ENCODE measurements around the gene CHMP2A. TPM values are rescaled to one million over a fixed set of nuclear protein-coding genes. Genes with fewer than 3 reads are reported as not detected.

The CHMP2A gene
- 60.3 and 83.4 TPM in 2 replicates for total RNA-seq

DNA sequence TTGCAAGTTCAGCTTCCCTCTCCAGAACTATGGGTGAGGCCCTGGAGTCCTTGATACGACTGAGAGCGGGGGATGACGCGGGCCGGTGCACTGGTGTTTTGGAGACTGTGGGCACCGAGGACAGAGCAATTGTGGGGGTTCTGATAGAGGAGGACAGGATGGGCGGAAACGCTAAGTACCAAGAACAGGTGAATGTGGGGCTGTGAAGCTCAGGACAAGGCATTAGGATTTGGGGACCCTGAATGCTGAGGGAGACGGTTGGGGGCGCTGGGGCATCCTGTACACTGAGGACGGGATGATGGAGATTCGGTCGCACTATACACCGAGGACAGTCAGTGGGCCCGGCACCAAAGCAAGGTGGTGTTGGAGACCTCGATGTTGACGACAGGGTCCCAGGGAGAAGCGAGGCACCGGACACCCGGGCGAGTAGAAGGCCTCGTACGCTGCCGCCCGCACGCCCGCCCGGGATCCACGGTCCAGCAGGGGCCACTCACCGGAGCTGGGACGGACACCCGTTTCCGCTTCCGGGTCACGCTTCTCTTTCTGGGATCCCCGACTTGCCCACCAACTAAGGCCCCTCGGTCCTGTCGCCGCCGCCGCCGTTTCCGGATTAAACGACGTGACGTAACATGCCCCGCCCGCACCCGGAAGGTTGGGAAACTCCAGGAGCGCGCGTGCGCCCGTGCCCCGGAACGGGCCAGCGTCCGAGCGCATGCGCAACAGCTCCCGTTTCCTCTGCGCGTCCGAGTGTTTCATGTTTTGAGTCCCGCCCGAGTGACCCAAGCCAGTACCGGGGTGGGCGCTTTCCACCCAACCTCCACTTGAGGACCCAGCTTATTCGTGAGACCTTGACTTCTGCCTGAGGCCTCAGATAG is at the start of gene CHMP2A:
CHMP2A (minus strand) TSS at position 612 of the 875 bp plus-strand sequence. CDS start 893 bp downstream, outside the sequence.

DNA sequence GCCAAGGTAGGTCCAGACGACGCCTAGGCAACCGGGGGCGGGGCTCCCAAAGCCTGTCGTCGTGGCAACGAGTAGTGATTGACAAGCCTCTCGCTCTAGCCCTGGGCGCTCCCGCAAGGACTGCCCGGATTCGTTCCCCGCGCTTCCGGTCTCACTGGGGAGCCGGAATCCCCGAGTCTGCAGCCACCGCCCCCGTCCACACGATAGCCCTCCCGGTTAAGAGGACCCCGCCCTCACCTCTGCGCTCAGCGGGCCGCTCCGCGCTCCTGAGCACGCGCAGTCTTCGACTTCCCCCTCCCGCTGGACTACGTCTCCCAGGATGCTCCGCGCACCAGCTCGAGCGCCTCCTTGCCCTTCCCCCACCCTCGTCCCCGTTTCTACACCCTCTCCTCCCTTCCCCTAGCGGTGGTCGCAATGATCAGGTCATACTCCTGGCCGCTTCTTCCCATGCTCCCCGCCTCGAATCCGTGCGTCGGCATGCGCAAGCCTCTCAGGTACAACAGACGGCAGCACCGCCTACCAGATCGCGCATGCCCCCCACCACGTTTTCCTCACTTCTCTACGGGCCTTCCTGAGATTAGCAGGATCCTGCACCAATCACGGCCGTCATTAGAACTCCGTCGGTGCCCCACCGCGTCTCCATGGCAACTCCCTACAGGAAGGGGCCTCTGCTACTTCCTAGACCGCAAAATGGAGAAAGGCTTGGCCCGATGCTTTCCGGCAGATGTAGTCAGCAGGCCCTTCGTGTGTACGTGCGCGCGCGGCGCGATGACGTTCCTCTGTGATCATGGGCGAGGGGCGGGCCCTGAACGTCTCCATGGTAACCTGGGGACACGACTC is 18.1 kb upstream of the CHMP2A start, which contains the start of gene MZF1:
MZF1 (minus strand) TSS at position 518 of the 840 bp plus-strand sequence. CDS start 1,946 bp downstream, outside the sequence.

DNA sequence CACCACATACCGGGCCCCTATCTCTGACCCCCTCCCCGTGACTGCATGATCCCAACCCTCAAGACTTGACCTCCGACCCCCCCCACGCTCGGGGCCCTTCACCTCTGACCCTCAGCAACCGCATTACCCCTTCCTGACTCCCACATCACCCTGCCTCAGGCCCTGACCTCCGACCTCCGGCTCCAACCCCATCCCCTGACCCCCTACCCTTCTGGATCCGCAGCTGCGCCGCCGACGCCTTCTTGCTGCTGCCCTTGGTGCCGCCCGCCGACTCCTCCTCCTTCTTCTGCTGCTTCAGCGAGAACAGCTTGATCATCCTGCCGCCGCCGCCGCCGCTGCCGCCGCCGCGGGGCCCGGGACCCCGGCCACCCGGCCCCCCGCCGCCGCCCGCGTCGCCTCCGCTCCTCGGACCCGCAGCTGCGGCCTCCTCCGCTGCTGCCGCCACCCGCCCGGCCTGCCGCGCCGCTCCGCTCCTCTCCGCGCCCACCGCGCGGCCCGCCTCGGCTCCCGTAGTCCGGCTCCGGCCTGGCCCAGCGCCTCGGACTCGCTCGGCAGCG is 3.2 kb upstream of the CHMP2A start, which contains the start of gene UBE2M:
UBE2M (minus strand) TSS at position 546 of the 557 bp plus-strand sequence; CDS start at position 316, 230 bp downstream.

DNA sequence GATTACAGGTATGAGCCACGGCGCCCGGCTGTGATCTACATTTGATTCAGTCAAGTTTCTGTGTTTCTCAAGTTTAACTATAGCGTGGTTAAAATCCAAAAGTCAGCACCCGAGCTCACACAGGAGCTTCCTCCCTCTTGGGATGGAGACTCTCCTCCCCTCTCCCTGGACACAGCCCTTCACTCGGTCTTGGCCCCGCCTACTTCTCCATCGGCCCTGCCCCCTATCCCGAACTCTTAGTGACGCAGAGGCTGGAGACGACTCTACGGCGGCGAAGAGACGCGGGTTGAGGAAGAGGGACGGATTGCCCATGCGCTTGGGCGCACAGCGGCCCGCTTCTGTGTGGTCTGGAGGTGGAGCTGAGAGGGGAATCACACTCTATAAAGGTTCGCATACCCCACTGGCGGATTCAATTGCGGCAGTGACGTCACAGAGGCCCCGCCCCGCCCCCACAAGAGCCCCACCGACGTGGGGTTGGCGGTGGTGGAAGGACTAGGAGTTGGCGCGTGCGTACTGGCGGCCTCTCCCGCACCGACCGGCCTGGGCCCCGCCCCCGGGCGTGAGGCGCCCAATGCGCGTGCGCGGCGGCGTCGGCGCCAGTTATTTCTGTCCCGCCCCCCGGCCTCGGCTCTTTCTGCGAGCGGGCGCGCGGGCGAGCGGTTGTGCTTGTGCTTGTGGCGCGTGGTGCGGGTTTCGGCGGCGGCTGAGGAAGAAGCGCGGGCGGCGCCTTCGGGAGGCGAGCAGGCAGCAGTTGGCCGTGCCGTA is 10.9 kb downstream of the CHMP2A start, which contains the start of gene TRIM28:
TRIM28 (plus strand) TSS at position 239 of the 765 bp plus-strand sequence. CDS start 694 bp downstream, outside the sequence.

DNA sequence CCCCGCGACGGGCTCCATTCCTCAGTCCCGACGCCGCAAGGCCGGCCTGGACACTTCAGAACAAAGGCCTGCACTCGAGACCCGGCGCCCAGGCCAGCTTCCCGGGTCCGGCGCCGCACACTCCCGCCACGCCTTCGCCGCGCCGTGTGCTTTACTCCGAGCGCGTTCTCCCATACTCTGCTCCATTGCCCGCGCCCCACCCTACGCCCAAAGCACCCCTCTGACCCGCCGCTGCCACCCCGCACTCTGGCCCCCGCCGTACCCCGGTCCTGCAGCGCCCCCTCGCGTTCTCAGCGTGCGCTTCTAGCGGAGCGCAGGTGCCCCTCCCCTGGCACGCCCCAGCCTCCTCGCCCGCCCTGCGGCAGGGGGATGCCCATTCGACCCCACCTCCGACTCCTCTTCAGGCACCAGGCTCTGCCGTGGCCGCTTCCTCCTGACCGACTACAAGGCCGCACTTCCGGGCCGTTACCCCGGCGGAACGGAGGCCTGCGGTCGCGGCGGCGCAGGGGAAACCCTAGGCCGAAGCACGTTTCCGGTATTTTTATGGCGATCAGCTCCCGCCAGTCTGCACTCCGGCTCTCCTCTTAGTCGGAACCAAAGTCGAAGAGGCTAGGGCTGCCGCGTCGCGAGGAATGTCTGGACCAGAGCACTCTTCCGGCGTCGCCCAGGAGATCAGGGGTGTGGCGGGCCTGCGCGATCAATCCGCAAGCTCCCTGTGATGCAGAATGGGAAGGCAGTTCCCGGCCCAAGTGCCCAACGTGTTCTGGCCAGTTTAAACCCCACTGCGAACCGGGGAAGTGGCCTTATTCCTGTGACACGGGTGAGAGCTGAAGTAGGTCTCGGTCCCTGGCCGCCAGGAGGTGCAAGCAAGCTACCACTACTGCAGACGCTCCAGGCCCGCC is 35.3 kb downstream of the CHMP2A start, which contains the start of gene ZBTB45:
ZBTB45 (minus strand) TSS at position 456 of the 902 bp plus-strand sequence. CDS start 2,137 bp downstream, outside the sequence.

DNA sequence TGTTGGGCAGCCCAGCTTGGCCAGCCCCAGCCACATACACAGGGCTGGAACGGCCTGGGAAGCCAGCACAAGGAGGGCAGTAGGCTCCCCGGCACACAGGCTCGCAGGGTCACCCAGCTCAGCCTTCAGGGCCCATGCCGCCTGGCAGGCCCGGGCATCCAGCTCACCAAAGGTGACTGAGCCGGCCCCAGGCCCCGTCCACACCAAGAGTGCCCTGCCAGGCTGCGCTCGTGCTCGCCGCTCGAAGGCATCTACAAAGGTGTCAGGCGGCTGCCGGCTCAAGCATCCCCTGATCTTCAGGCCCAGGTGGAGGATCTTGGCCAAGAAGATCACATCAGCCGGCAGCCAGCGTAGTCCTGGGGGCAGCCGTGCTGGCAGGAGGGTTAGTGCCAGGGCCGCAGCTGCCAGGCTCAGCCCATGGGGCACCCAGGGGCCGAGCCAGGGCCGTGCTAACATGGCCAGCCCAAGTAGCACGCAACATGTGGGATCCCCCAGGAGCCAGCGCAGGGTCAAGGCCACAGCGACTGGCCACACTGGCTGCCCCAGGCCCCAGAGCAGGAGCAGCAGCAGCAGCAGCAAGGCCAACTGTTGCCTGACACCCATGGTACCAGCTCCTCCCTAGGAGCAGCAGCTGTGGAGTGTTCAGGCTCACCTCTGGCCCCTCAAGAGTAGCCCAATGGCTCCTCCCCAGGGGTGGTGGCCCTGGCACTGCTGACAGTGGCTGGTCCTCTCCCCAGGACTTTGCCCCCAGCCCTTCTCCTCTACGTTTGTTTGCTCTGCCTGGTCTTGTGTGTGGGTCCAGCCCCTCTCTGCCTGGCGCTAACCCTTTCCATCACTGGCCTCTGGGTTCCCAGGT is 43.3 kb downstream of the CHMP2A start, which contains the start of gene SLC27A5:
SLC27A5 (minus strand) TSS at position 640 of the 856 bp plus-strand sequence; CDS start at position 603, 37 bp downstream.

Small RNA genes within 50 kb of the gene (small RNA-seq; reads per million reads assigned to genes)
- gene MIR6807 (1.1 reads per million, percentile 21 among the genes with 10 or more reads in this experiment), gene RN7SL525P (not detected)

Other genes with a start within 250 kb of the CHMP2A start
- gene ERVK3-1, start 249.7 kb downstream of the CHMP2A start, total RNA-seq = 27.4 and 28.0 TPM in 2 replicates
- 2.9 and 3.2 TPM in 2 replicates for gene ZSCAN22, start 228.1 kb downstream of the CHMP2A start, total RNA-seq
- 1.0 and 3.6 TPM in 2 replicates for gene A1BG, start 201.6 kb downstream of the CHMP2A start, total RNA-seq
- 0.36 and 0.40 TPM in 2 replicates for gene ZNF497, start 192.4 kb downstream of the CHMP2A start, total RNA-seq
- gene ZNF837, start 174.1 kb downstream of the CHMP2A start, total RNA-seq = 0.57 and 1.2 TPM in 2 replicates
- gene RPS5, start 167.8 kb downstream of the CHMP2A start, total RNA-seq = 1,068 and 1,110 TPM in 2 replicates
- 0.14 and 0.27 TPM in 2 replicates for gene RNF225, start 159.4 kb downstream of the CHMP2A start, total RNA-seq
- gene ZNF584, start 146.5 kb downstream of the CHMP2A start, total RNA-seq = 10.0 and 14.0 TPM in 2 replicates
- gene ZNF132, start 115.0 kb downstream of the CHMP2A start, total RNA-seq = 5.5 and 6.7 TPM in 2 replicates
- 6.8 and 8.8 TPM in 2 replicates for gene ZNF324B, start 103.5 kb downstream of the CHMP2A start, total RNA-seq
- gene ZNF324, start 88.0 kb downstream of the CHMP2A start, total RNA-seq = 11.2 and 12.8 TPM in 2 replicates
- gene ZNF446, start 78.8 kb downstream of the CHMP2A start, total RNA-seq = 5.3 and 5.7 TPM in 2 replicates
- 7.8 and 8.0 TPM in 2 replicates for gene SLC27A5, start 43.1 kb downstream of the CHMP2A start, total RNA-seq
- 7.6 and 10.2 TPM in 2 replicates for gene ZBTB45, start 35.3 kb downstream of the CHMP2A start, total RNA-seq
- gene TRIM28, start 11.0 kb downstream of the CHMP2A start, total RNA-seq = 362 and 396 TPM in 2 replicates
- gene UBE2M, start 3.5 kb upstream of the CHMP2A start, total RNA-seq = 75.3 TPM in 2 replicates
- 14.1 and 14.9 TPM in 2 replicates for gene MZF1, start 18.2 kb upstream of the CHMP2A start, total RNA-seq

Data from thoracic aorta endothelial cell (primary cell).